ENCODE results near the gene POLR1D. TPM values are rescaled to one million over a fixed set of nuclear protein-coding genes. Genes with fewer than 3 reads are reported as not detected.
A peak's percentile ranks its signal among the peaks of the same experiment; 100 is the strongest.
"Not testable (repeated sequence)": the region's sequence is repeated elsewhere in the genome, so short reads cannot be mapped to it uniquely, and the experiment has no call there.

Gene POLR1D
- total RNA-seq, 1 donor from 2014 or later: 80.6 TPM

DNA sequence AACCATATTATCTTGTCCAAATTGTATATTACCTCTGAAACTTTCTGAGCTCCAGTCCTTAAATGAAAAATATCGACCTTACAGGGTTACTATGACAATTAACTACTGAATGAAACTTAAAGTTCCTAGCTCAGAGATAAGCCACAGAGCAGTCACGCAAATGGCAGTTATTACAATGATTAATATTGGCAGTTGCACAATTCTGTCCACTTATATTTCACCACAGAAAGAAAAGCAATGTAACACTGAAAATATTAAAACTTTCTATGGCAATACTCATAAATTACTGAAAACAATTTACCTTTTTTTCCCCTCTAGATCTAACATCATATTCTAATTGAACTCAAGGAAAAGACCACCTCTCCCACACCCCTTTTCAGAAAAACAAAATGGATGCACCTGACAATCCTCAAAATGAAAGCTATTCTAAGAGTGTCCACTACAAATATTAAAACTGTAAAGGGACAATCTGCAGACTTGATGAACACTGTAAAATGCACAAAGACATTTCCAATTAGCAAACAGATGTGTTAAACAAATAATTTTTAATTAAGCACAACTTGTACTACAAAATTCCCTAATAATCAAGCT is 16.0 kb upstream of the POLR1D start:
- intact Hi-C loops (cut with DNase I): no loop called here

GRCh38 chr13:27607125-27607524 is 14.6 kb upstream of the POLR1D start:
- DNase-seq (ENCODE audit: low spot score): no peak
- intact Hi-C loops (cut with DNase I): no loop called here

More for the DNA sequence above, 16.0 kb upstream of the POLR1D start:
- DNase-seq (ENCODE audit: low spot score): no peak

DNA sequence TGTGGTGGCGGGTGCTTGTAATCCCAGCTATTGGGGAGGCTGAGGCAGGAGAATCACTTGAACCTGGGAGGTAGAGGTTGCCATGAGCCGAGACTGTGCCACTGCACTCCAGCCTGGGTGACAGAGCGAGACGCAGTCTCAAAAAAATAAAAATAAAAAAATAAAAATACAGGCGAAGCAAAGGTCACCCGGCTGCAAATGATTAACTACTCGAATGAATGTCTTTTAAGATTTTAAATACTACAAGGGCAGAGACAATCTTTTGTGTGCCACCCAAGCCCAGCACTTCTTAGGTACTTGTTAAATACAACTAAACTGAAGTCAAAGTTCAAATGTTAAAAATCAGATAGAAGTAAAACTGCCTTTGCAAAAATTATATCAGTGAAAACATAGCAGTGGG is 8.1 kb upstream of the POLR1D start:
- intact Hi-C loops (cut with DNase I): no loop called here
- no peak for DNase-seq (ENCODE audit: low spot score)

DNA sequence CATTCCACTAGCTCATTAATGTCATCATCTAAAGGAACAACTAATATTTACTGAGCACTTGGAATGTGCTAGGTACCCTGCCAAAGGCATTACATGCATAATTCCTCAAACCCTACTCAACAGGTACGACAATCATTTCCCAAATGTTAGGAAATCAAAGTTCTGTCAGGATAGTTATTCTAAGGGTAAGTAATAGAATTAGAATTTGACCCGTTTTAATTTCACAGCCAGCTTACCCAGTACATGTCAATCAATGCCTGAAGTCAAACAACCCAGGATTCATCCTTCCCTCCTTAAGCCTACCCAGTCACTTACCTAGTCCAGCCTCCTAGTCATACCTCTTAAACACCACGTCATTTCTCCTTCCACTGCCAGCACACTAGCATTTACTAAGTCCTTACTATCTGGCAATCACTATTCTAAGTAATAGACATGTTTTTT is 3.8 kb upstream of the POLR1D start:
- no peak for DNase-seq (ENCODE audit: low spot score)
- intact Hi-C loops (cut with DNase I): no loop called here

GRCh38 chr13:27619093-27619727 is 2.5 kb upstream of the POLR1D start:
- intact Hi-C loops (cut with DNase I): no loop called here
- no peak for DNase-seq (ENCODE audit: low spot score)

DNA sequence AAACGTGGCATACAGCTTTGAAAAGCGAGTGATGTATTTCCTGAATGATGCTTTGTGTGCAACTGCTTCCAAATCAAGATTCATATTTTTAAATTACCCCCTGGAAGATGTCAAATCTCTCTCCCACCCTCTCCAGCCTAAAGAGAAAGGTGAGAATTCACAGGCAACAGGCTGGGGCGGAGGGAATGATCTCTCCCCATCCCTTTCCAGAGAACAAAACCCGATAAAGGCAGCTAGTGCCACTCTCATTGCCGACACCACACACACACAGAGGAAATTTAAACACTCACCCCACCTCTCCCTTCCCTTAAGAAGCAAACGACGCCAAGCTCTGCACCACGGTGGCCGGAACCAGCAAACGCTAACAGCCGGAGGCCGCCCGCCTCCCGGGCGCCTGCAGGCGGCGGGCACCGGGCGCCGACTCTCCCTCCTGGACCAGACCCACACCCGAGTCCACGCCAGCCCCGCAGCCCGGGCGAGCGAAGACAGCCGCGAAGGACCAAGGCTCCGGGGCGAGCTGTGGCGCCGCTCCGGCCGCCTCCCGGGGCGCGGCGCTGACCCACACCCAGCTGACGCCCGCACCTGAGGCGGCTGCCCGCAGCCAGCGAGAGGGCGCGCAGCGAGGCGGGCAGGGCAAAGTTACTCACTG is 1.8 kb upstream of the POLR1D start:
- intact Hi-C loops (cut with DNase I): loop anchor here (1.0 to 5.0 kb wide), 3 partner anchors 88 to 193 kb away; partner anchors contain the start of gene MTIF3
- peak; percentile 77 for DNase-seq (ENCODE audit: low spot score)

DNA sequence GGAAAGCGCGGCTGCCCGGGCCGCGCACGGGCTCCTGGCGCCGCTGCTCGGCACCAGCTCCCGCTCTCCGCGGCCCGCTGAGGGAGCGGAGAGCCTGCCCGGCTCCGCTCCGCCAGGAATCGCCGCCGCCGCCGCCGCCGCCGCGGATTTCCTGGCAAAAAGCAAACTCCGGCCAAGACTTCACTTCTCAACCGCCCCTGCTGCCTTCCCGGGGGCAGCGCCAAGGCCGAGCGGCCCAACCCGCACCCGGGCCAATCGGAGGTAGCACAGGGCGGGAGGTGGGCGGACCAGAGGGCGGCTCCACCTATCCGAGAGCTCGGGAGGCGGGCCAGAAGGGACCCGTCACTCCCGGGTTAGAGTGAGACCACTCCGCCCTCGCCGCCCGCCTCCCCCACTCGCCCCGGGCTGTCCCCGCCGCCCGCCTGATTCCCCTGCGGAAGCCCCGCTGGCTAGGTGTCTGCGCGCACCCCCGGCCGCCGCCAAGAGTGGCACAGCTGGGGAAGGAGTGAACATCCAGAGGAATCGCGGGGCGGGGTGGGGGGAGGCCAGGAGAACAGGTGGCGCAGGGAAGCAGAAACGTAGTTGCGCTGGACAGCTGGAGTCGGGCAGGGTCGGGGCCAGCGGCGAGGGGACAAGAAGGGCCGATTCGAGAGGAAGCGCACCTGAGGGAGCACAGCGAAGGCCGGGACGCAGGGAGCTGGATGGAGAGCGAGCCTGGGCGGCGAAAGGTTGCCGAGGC is 1.1 kb upstream of the POLR1D start, which contains the start of gene LNX2:
Gene LNX2 (minus strand): TSS at position 153 of the 739 bp plus-strand sequence. CDS start 38,826 bp downstream, outside the sequence.
- intact Hi-C loops (cut with DNase I): loop anchor here (1.0 to 5.0 kb wide), 3 partner anchors 88 to 193 kb away; partner anchors contain the start of gene MTIF3
- peak; percentile 99 for DNase-seq (ENCODE audit: low spot score)

GRCh38 chr13:27621116-27621365 is 651 bp upstream of the POLR1D start:
- intact Hi-C loops (cut with DNase I): loop anchor here (5.0 kb wide), 2 partner anchors 89 to 194 kb away; no protein-coding TSS in a partner anchor
- DNase-seq (ENCODE audit: low spot score): no peak

DNA sequence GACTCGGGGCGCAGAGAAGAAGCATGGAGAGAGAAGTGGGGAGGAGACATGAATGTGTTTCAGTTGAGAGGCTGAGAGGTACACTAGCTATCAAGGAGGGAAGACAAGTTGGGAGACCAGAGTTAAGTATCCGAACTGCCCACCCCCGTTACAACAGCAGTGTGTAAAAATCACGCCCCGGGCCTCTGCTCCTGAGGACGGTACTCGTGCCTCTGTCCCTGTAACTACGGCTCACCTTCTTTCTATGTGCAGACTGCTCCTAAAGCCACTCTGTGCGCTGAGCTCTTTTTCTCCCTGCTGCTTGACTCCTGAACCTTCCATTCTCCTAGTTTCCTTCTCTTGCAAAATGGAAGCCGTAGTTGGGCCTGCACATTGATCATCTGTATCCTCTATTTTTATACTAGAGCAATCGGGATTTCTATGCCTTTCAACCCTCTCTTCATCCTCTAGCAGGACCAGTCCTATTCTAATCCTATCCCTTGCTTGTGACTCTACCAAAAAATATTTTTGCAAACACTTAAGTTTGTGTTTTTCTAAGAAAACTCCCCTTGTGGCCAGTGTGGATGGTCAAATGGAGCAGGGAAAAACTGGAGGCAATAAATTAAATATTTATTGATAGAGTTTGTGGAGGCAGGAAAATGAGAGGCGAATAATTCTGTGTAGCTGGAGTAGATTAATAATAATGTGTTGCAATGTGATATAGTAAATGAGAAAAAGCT is 569 bp downstream of the POLR1D start:
- intact Hi-C loops (cut with DNase I): loop anchor here (5.0 kb wide), 2 partner anchors 90 to 195 kb away; no protein-coding TSS in a partner anchor
- DNase-seq (ENCODE audit: low spot score): no peak

- intact Hi-C loops (cut with DNase I): loop anchor here (5.0 kb wide), 2 partner anchors 91 to 196 kb away; no protein-coding TSS in a partner anchor
- no peak for DNase-seq (ENCODE audit: low spot score)
Measured at GRCh38 chr13:27622881-27623280, 1.2 kb downstream of the POLR1D start.

- DNase-seq (ENCODE audit: low spot score): no peak
- intact Hi-C loops (cut with DNase I): loop anchor here (5.0 kb wide), 2 partner anchors 92 to 197 kb away; no protein-coding TSS in a partner anchor
Measured at GRCh38 chr13:27624071-27624470, 2.4 kb downstream of the POLR1D start.

- no peak for DNase-seq (ENCODE audit: low spot score)
Measured at GRCh38 chr13:27625839-27626238, 4.1 kb downstream of the POLR1D start.

GRCh38 chr13:27627380-27627779 is 5.7 kb downstream of the POLR1D start:
- intact Hi-C loops (cut with DNase I): no loop called here
- DNase-seq (ENCODE audit: low spot score): no peak

More at GRCh38 chr13:27625839-27626238, 4.1 kb downstream of the POLR1D start:
- intact Hi-C loops (cut with DNase I): no loop called here

GRCh38 chr13:27628081-27628480 is 6.4 kb downstream of the POLR1D start:
- intact Hi-C loops (cut with DNase I): no loop called here

DNA sequence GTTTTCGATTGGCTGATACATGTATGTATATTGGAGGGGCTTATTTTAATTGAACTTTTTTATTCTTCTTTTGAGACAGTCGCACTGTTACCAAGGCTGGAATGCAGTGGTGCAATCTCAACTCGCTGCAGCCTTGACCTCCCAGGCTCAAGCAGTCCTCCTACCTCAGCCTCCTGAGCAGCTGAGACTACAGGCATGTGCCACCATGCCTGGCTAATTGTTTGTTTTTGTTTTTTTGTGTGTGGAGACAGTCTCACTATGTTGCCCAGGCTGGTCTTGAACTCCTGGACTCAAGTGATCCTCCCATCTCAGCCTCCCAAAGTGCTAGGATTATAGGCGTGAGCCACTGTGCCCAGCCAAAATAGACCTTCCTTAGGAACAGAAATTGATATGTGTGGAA is 7.1 kb downstream of the POLR1D start:
- DNase-seq (ENCODE audit: low spot score); intact Hi-C loops (cut with DNase I): not testable (repeated sequence)

More at GRCh38 chr13:27628081-27628480, 6.4 kb downstream of the POLR1D start:
- no peak for DNase-seq (ENCODE audit: low spot score)

DNA sequence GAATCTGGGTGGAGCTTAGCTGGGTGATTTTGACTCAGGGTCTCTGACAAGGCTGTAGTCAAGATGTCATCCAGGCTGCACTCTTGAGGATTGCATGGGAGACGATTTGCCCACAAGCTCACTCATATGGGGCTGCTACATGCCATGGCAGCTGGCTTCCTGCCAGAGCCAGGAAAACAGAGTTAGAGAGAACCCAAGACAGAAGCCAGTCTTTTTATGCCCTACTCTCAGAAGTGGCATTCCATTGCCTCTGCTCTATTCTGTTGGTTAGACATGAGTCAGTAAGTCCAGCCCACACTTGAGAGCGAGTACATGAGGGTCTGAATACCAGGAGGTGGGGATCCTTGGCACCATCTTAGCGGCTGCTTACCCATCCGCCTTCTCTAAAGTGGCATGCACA is 9.5 kb downstream of the POLR1D start:
- intact Hi-C loops (cut with DNase I): no loop called here
- DNase-seq (ENCODE audit: low spot score): no peak

- intact Hi-C loops (cut with DNase I): no loop called here
- no peak for DNase-seq (ENCODE audit: low spot score)
Measured at GRCh38 chr13:27631665-27632064, 10.0 kb downstream of the POLR1D start.

DNA sequence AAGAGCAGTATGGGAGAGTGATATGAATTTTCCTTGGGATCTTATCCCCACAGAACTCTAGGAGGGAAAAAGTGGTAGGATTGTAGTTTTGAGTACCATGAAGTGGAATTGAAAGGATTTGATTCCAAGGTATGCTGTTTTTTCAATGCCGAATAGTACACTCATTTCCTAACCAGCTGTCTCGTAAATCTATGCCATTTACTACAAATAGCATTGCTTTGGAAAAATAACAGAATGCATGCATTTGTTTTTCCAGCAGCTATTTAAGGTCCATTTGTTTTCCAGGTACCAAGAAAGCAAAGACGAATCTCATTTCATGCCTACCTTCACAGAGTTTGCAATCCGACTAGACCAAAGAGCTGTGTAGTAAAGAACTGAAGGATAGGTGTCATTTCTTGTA is 10.5 kb downstream of the POLR1D start:
- intact Hi-C loops (cut with DNase I): no loop called here
- DNase-seq (ENCODE audit: low spot score): no peak

GRCh38 chr13:27632648-27633047 is 11.0 kb downstream of the POLR1D start:
- DNase-seq (ENCODE audit: low spot score): no peak
- intact Hi-C loops (cut with DNase I): no loop called here
